Urinary bladder (tissue), 4 donors: ENCODE data around the gene PAPSS2. TPM values are rescaled to one million over a fixed set of nuclear protein-coding genes. Genes with fewer than 3 reads are reported as not detected.
"Not testable (repeated sequence)": the region's sequence is repeated elsewhere in the genome, so short reads cannot be mapped to it uniquely, and the experiment has no call there.

Source experiments
- DNase-seq: peaks from one replicate; pipeline ENCODE4 v3.0.0-alpha.2; 2015; ENCODE audit errors: extremely low spot score
- H3K27ac ChIP-seq: one replicate; pipeline ENCODE4 v1.5.1; 2013; ENCODE audit warnings: low read depth, mild to moderate bottlenecking, moderate library complexity
- H3K36me3 ChIP-seq: one replicate; pipeline ENCODE4 v1.6.1; 2013; ENCODE audit warnings: mild to moderate bottlenecking, moderate library complexity; ENCODE audit not compliant: insufficient read depth
- H3K4me1 ChIP-seq: one replicate; pipeline ENCODE4 v1.6.1; 2013; ENCODE audit warnings: mild to moderate bottlenecking, moderate library complexity; ENCODE audit not compliant: insufficient read depth
- H3K4me3 ChIP-seq: one replicate; pipeline ENCODE4 v1.5.1; 2013; ENCODE audit warnings: low read depth, low read length
- WGBS: extraction: QIAGEN DNeasy Blood & Tissue Kit; methylation state at CpG from one replicate; pipeline ENCODE4 v1.1.7; 2013; 5-methylcytosine and 5-hydroxymethylcytosine counted together
- polyA plus RNA-seq: library from polyadenylated mRNA; stranded (reverse); fragments of 200-250 nt; gene quantifications from one replicate; pipeline ENCODE4 v1.2.3, GENCODE V29; 2013
- total RNA-seq: library from RNA; depleted of rRNA; stranded (reverse); fragments of >200 nt; gene quantifications from one replicate; pipeline ENCODE4 v1.2.3, GENCODE V29; 2014
- donor health status: healthy with polysubstance abuse.
- donor health status: healthy.

Gene PAPSS2
- total and polyA plus RNA-seq, 2 donors, result 10.2 to 40.2 TPM

DNA sequence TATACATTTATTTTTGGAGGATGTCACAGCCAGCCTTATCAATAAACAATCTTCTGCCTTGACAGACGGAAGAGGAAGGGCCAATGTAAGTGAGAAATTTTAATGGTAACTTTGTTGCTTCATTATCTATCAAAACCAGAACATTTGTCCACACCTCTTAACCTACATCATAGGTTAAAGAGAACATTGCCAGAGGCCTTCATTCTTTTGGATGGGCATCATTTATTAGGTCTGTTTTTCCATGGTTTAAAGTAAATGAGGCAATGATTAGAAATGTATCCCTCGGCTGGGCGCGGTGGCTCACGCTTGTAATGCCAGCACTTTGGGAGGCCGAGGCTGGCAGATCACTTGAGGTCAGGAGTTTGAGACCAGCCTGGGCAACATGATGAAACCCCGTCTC is 29.5 kb upstream of the PAPSS2 start:
- WGBS, result 91% methylated on average over 7 of the region's 7 CpGs
- Histone ChIP-seq H3K4me3 (no peak overlapping the region), H3K36me3 (no peaks in the 10 kb centered on the region), H3K27ac (no peak overlapping the region), H3K4me1 (no peaks in the 10 kb centered on the region)
- no peak for DNase-seq

GRCh38 chr10:87632454-87632853 is 27.2 kb upstream of the PAPSS2 start:
- H3K4me3 ChIP-seq, result no peak overlapping the region
- no peaks in the 10 kb centered on the region for H3K4me1 ChIP-seq
- H3K36me3 ChIP-seq, result no peaks in the 10 kb centered on the region
- H3K27ac ChIP-seq, result no peak overlapping the region
- DNase-seq, result no peak
- 72% methylated on average over 4 of the region's 4 CpGs for WGBS

GRCh38 chr10:87634311-87634710 is 25.4 kb upstream of the PAPSS2 start:
- H3K4me3 ChIP-seq, result no peak overlapping the region
- H3K36me3 ChIP-seq, result no peaks in the 10 kb centered on the region
- H3K4me1 ChIP-seq, result no peaks in the 10 kb centered on the region
- H3K27ac ChIP-seq, result no peak overlapping the region
- no peak for DNase-seq
- WGBS, result 95% methylated on average over 2 of the region's 2 CpGs

DNA sequence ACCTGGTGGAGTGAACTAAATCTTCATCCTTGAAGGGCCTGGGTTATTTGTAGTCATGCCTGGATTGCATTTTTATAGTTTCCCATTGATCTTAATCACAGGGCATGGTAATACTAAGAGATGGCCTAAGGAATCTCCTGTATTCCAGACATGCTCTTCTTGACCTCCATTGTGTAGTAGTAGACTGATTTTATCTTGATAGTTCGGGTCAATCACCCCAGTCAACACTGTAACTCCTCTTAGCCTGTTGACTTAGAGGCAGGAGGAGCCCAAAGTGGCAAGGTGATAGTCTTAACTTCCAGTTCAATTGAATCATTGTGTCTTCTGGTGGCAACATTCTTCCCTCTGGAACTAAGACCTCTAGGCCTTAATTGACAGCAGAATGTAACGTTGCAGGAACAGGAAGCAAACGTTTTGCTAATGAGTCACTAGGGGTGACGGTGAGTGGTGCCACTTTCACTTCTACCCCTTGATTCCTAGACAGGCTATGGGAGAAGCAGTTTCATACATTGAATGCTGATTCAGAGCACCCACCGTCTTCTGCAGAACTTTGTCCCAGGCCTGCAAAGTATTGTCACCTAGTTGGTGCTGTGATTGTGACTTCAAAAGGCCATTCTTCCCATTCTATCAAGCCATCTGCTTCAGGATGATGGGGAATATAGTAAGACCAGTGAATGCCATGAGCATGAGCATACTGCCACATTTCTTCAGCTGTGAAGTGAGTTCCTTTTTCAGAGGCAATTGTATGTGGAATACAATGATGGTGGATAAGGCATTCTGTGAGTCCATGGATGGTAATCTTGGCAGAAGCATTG is 24.0 kb upstream of the PAPSS2 start:
- Histone ChIP-seq H3K4me1 (no peaks in the 10 kb centered on the region), H3K4me3 (no peak overlapping the region), H3K27ac (no peak overlapping the region), H3K36me3 (no peaks in the 10 kb centered on the region)
- no peak for DNase-seq
- 54% methylated on average over 5 of the region's 5 CpGs for WGBS

DNA sequence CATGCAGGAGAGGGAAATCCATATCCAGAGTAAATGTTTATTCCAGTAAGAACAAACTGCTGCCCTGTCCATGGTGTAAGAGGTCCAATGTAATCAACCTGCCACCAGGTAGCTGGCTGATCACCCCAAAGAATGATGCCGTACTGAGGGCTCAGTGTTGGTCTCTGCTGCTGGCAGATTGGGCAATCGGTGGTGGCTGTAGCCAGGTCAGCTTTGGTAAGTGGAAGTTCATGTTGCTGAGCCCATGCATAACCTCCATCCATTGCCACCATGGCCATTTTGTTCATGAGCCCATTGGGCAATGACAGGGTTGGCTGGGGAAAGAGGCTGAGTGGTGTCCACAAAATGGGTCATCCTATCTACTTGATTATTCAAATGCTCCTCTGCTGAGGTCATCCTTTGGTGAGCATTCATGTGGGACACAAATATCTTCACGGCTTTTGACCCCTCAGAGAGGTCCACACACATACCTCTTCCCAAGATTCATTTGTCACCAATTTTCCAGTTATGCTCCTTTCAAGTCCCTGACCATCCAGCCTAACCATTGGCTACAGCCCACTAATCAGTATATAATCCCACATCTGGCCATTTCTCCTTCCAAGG is 23.3 kb upstream of the PAPSS2 start:
- DNase-seq, result no peak
- H3K4me1 ChIP-seq, result no peaks in the 10 kb centered on the region
- H3K36me3 ChIP-seq, result no peaks in the 10 kb centered on the region
- WGBS, result 89% methylated on average over 3 of the region's 3 CpGs
- no peak overlapping the region for H3K4me3 ChIP-seq
- H3K27ac ChIP-seq, result no peak overlapping the region

GRCh38 chr10:87639493-87639892 is 20.2 kb upstream of the PAPSS2 start:
- 82% methylated on average over 3 of the region's 3 CpGs for WGBS
- Histone ChIP-seq H3K4me3 (no peak overlapping the region), H3K4me1 (no peaks in the 10 kb centered on the region), H3K27ac (no peak overlapping the region), H3K36me3 (no peaks in the 10 kb centered on the region)
- no peak for DNase-seq

GRCh38 chr10:87640043-87640442 is 19.6 kb upstream of the PAPSS2 start:
- no peaks in the 10 kb centered on the region for H3K4me1 ChIP-seq
- no peak overlapping the region for H3K4me3 ChIP-seq
- H3K36me3 ChIP-seq, result no peaks in the 10 kb centered on the region
- DNase-seq, result no peak
- H3K27ac ChIP-seq, result no peak overlapping the region

DNA sequence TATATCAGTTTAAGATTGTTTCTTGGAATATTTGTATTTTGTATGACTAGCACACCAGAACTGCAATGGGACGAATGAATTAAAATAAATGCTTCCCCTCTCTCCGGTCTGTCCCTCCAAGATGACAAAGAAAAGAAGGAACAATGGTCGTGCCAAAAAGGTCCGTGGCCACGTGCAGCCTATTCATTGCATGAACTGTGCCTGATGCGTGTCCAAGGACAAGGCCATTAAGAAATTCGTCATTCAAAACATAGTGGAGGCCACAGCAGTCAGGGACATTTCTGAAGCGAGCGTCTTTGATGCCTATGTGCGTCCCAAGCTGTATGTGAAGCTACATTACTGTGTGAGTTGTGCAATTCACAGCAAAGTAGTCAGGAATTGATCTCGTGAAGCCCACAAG is 17.2 kb upstream of the PAPSS2 start:
- no peaks in the 10 kb centered on the region for H3K36me3 ChIP-seq
- WGBS, result 89% methylated on average over 11 of the region's 11 CpGs
- DNase-seq, result no peak
- H3K4me1 ChIP-seq, result no peaks in the 10 kb centered on the region
- no peak overlapping the region for H3K27ac ChIP-seq
- H3K4me3 ChIP-seq, result no peak overlapping the region

DNA sequence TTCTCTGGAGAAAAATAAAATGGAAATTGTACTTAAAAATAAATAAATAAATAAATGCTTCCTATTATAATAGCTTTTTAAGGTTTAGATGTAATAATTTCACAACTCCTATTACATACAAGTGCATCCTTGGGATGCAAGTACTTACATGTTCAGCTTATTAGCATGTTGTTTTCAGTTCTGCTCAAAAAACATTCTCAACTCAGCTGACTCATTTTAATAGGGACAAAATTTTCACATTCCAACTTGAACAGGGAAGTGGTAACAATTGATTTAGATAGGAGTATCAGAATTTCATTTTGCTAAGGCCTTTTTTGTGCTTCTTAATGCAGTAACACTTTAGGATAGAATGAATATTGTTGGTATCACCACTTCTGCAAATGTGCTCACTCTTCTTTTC is 16.7 kb upstream of the PAPSS2 start:
- H3K36me3 ChIP-seq, result no peaks in the 10 kb centered on the region
- H3K27ac ChIP-seq, result no peak overlapping the region
- H3K4me1 ChIP-seq, result no peaks in the 10 kb centered on the region
- DNase-seq, result no peak
- no peak overlapping the region for H3K4me3 ChIP-seq

DNA sequence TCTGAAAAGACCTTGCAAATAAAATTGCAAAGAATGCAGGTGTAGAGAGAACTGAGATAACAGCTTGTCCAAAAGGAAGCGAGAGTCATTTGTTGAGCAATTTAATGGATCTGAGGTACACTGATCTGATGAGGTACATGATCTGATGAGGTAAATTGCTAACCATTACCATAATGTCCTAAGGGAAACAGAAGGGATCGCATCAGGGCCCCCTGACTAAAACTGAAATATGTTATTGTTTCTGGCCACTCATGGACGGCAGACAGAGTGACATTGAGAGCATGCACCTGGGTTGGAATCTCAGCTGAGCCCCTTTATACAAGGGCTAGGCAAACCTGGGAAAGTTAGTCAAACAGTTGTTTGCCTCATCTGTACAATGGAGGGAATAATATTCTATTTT is 15.8 kb upstream of the PAPSS2 start:
- no peak for DNase-seq
- H3K4me1 ChIP-seq, result no peaks in the 10 kb centered on the region

DNA sequence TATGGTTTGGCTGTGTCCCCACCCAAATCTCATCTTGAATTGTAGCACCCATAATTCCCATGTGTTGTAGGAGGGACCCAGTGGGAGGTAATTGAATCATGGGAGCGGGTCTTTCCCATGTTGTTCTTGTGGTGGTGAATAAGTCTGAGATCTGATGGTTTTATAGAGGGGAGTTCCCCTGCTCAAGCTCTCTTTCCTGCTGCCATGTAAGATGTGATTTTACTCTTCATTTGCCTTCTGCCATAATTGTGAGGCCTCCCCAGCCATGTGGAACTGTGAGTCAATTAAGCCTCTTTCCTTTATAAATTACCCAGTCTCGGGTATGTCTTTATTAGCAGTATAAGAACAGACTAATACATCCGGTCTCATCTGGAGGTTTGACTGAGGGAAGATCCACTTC is 15.2 kb upstream of the PAPSS2 start:
- not testable (repeated sequence) for H3K4me3 ChIP-seq, H3K27ac ChIP-seq, H3K36me3 ChIP-seq, H3K4me1 ChIP-seq, DNase-seq
- WGBS, result 89% methylated on average over 3 of the region's 3 CpGs

More for the DNA sequence above, 15.8 kb upstream of the PAPSS2 start:
- 69% methylated on average over 3 of the region's 3 CpGs for WGBS
- H3K4me3 ChIP-seq, result no peak overlapping the region
- H3K27ac ChIP-seq, result no peak overlapping the region
- H3K36me3 ChIP-seq, result no peaks in the 10 kb centered on the region

DNA sequence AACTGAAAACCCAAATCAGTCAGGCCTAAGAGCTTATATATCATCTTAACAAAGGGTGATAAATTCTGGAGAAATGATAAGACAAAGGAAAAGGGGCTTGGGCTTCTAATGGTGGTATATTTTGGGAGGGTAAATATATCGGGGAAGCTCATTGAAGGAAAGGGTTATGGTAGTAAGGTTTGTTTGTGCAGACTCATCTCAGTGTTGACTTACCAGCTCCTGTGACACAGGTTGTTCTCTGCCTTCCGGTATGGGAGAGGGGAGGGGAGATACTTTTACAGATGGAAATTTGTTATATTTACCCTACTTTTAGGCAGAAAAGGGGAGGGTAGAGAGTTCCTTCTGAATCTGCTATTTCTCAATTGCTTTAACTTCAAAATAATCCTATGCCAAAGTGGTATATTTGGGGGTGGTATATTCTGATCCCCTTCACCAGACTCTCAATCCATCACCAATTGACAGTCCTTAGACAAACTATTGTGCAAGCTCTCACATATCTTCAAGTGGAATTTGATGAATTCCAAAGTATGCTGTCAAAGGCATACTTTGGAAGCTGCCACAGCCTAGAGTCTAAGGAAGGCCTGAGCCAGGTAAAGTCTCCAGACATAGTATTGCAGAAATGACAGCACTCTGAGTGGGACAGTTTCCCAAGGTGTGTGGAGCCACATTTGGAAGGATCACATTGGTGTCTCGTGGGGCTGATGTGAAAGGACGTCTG is 13.3 kb upstream of the PAPSS2 start:
- Histone ChIP-seq H3K36me3 (no peaks in the 10 kb centered on the region), H3K4me1 (no peaks in the 10 kb centered on the region), H3K27ac (no peak overlapping the region), H3K4me3 (no peak overlapping the region)
- 61% methylated on average over 4 of the region's 4 CpGs for WGBS
- no peak for DNase-seq

GRCh38 chr10:87646935-87647334 is 12.7 kb upstream of the PAPSS2 start:
- Histone ChIP-seq H3K36me3 (no peaks in the 10 kb centered on the region), H3K27ac (no peak overlapping the region), H3K4me3 (no peak overlapping the region), H3K4me1 (no peaks in the 10 kb centered on the region)
- no peak for DNase-seq
- 62% methylated on average over 2 of the region's 2 CpGs for WGBS
